ENCODE data around the gene TRAIP. TPM values are rescaled to one million over a fixed set of nuclear protein-coding genes. Genes with fewer than 3 reads are reported as not detected.
A peak's percentile ranks its signal among the peaks of the same experiment; 100 is the strongest.
"Not testable (repeated sequence)": the region's sequence is repeated elsewhere in the genome, so short reads cannot be mapped to it uniquely, and the experiment has no call there.

The TRAIP gene
- total RNA-seq, 2 donors from 2014 or later, result 2.8 to 7.7 TPM

- peak within 1 kb of the TSS; percentile 89 to 90 for H3K4me3 ChIP-seq
- no peaks in the 10 kb centered on the region for H3K9me3 ChIP-seq
- intact Hi-C loops (cut with DNase I), result loop anchor here (5.0 kb wide), 1 partner anchor 64 kb away; the partner anchor contains the start of gene GMPPB
- peak within 1 kb of the TSS; percentile 96 to 98 for H3K27ac ChIP-seq
- no peaks in the 10 kb centered on the region for H3K27me3 ChIP-seq (replicated peaks; ENCODE audit: insufficient read depth)
- TF ChIP-seq POLR2A (IDR thresholded peaks at IDR 0.05) (peak; percentile 75), POLR2AphosphoS5 (IDR thresholded peaks at IDR 0.05) (peak; percentile 98), CTCF (IDR thresholded peaks at IDR 0.05) (peak in 3 of 4 experiments; percentile 7 to 46 (median 32))
- 4% methylated on average over 49 of the region's 55 CpGs for WGBS
- DNase-seq (ENCODE audit: low spot score), result peak; percentile 100
- no peaks in the 10 kb centered on the region for H3K36me3 ChIP-seq
- H3K4me1 ChIP-seq (replicated peaks), result peaks cover 4% of the 10 kb centered on the region
Observed at GRCh38 chr3:49786357-49787181, 69.8 kb downstream of the TRAIP start, which contains the start of gene IP6K1. Gene IP6K1 (minus strand): TSS chr3:49786542. CDS start chr3:49748040, 38,502 bp downstream.

GRCh38 chr3:49785565-49786356, 70.6 kb downstream of the TRAIP start:
- peak; percentile 15 for DNase-seq (ENCODE audit: low spot score)
- Histone ChIP-seq H3K4me1 (replicated peaks) (peaks cover 4% of the 10 kb centered on the region), H3K27me3 (replicated peaks; ENCODE audit: insufficient read depth) (no peaks in the 10 kb centered on the region), H3K27ac (peak overlapping the region; percentile 96 to 98), H3K4me3 (peak overlapping the region; percentile 89 to 90), H3K36me3 (no peaks in the 10 kb centered on the region), H3K9me3 (no peaks in the 10 kb centered on the region)
- intact Hi-C loops (cut with DNase I), result loop anchor here (5.0 kb wide), 1 partner anchor 63 kb away; the partner anchor contains the start of gene GMPPB
- WGBS, result 1% methylated on average over 36 of the region's 50 CpGs
- TF ChIP-seq POLR2A (IDR thresholded peaks at IDR 0.05), result no peak
- TF ChIP-seq CTCF (IDR thresholded peaks at IDR 0.05), result no peak
- TF ChIP-seq POLR2AphosphoS5 (IDR thresholded peaks at IDR 0.05), result no peak

GRCh38 chr3:49782277-49782676, 74.1 kb downstream of the TRAIP start:
- DNase-seq (ENCODE audit: low spot score); intact Hi-C loops (cut with DNase I); H3K36me3 ChIP-seq; H3K4me3 ChIP-seq; H3K9me3 ChIP-seq; H3K27me3 ChIP-seq (replicated peaks; ENCODE audit: insufficient read depth); H3K27ac ChIP-seq: not testable (repeated sequence)
- peaks cover 11% of the 10 kb centered on the region for H3K4me1 ChIP-seq (replicated peaks)
- 95% methylated on average over 9 of the region's 9 CpGs for WGBS

DNA sequence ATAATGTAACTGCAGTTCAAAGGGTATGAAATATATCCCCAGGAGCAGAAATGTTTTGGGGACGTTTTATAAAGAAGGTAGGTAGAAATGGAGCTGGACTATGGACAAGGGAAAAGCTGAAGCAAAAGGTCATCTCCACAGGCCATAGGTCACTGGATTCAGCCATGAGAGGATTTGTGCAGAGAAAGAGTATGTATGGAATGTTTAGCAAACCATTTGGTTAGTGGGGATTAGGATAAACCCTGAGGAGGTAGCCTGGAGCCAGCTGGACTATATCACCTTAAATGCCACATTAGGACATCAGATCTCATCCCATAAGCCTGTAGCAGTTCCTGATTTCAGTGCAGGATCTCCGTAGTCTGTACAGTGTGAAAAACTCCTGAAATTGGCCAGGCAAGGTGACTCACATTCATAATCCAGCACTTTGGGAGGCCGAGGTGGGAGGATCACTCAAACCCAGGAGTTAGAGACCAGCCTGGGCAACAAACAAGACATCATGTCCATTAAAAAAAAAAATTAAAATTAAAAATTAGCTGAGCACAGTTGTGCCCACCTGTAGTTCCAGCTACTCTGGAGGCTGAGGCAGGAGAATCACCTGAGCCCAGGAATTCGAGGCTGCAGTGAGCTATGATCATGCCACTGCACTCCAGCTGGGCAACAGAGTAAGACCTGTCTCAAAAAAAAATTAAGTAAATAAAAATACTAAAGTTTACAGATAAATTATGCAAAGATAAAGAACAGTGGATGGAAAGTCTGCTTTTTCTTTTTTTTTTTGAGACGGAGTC, 74.8 kb downstream of the TRAIP start:
- Histone ChIP-seq H3K4me3 (no peak overlapping the region), H3K27me3 (replicated peaks; ENCODE audit: insufficient read depth) (no peaks in the 10 kb centered on the region), H3K9me3 (no peaks in the 10 kb centered on the region), H3K36me3 (no peaks in the 10 kb centered on the region), H3K4me1 (replicated peaks) (peaks cover 11% of the 10 kb centered on the region), H3K27ac (no peak overlapping the region)
- intact Hi-C loops (cut with DNase I), result no loop called here
- TF ChIP-seq POLR2AphosphoS5 (IDR thresholded peaks at IDR 0.05), result no peak
- TF ChIP-seq CTCF (IDR thresholded peaks at IDR 0.05), result no peak
- no peak for TF ChIP-seq POLR2A (IDR thresholded peaks at IDR 0.05)
- 79% methylated on average over 5 of the region's 5 CpGs for WGBS
- DNase-seq (ENCODE audit: low spot score), result no peak

GRCh38 chr3:49780975-49781365, 75.4 kb downstream of the TRAIP start:
- H3K27ac ChIP-seq; H3K36me3 ChIP-seq; intact Hi-C loops (cut with DNase I); DNase-seq (ENCODE audit: low spot score); H3K4me3 ChIP-seq; H3K9me3 ChIP-seq; H3K27me3 ChIP-seq (replicated peaks; ENCODE audit: insufficient read depth): not testable (repeated sequence)
- WGBS, result 88% methylated on average over 9 of the region's 9 CpGs
- peaks cover 11% of the 10 kb centered on the region for H3K4me1 ChIP-seq (replicated peaks)

Measured in prostate gland (tissue), 2 donors.